TTC549 (cell line): Measurements from ENCODE around the gene SLC7A9.
"Not testable (repeated sequence)": the region's sequence is repeated elsewhere in the genome, so short reads cannot be mapped to it uniquely, and the experiment has no call there.

Source experiments
- FAIRE-seq: peaks from 2 replicates; lab custom pipeline; 2012; peaks lifted over from hg19 to GRCh38; lab: Jason Lieb, UNC

Gene SLC7A9

GRCh38 chr19:32789429-32789828 lies 80.1 kb downstream of the SLC7A9 start:
- FAIRE-seq, result no peak

DNA sequence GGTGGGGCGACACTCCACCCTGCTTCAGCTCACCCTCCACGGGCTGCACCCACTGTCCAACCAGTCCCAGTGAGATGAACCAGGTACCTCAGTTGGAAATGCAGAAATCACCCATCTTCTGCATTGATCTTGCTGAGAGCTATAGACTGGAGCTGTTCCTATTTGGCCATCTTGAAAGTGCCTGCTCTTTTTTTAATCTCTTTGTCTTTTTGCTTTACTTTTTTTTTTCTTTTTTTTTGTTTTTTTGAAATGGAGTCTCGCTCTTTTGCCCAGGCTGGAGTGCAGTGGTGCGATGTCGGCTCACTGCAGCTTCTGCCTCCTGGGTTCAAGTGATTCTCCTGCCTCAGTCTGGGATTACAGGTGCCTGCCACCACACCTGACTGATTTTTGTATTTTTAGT lies 81.7 kb downstream of the SLC7A9 start:
- FAIRE-seq, result not testable (repeated sequence)

DNA sequence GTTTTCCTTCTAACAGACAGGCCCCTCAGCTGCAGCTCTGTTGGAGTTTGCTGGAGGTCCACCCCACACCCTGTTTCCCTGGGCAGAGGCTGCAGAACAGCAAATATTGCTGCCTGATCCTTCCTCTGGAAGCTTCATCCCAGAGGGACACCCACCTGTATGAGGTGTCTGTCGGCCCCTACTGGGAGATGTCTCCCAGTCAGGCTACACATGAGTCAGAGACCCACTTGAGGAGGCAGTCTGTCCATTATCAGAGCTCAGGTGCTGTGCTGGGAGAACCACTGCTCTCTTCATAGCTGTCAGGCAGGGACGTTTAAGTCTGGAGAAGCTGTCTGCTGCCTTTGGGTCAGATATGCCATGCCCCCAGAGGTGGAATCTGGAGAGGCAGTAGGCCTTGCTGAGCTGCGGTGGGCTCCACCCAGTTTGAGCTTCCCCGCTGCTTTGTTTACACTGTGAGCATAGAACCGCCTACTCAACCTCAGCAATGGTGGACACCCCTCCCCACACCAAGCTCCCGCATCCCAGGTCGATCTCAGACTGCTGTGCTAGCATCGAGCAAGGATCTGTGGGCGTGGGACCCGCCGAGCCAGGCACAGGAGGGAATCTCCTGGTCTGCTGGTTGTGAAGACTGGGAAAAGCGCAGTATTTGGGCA lies 82.3 kb downstream of the SLC7A9 start:
- FAIRE-seq, result not testable (repeated sequence)

- not testable (repeated sequence) for FAIRE-seq
Measured at GRCh38 chr19:32782089-32782488, 87.5 kb downstream of the SLC7A9 start.

DNA sequence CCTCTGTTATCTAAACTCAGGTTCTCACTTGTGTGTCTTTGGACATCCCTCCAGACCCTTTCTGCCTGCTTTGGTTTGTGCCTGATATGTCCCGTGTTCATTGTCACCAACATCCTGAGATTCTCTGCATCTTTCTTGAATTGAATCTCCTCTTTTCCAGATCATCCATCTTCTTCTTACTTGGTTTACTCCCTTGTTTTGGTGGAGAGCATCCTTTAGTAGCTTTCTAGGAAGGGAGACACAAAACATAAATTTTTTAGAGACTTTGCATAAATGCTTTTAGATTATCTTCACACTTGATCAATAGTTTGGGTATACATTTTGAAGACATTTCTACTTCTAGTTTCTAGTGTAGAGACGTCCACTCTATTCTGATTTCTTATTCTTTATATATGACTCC lies 88.3 kb downstream of the SLC7A9 start:
- no peak for FAIRE-seq
